Cerebellar cortex (tissue), 1 donor: Measurements from ENCODE around the gene TAC4.

Experiments
- DNase-seq: peaks from one replicate; pipeline ENCODE4 v3.0.0-alpha.2; 2015; ENCODE audit warnings: low spot score

TAC4 gene

DNA sequence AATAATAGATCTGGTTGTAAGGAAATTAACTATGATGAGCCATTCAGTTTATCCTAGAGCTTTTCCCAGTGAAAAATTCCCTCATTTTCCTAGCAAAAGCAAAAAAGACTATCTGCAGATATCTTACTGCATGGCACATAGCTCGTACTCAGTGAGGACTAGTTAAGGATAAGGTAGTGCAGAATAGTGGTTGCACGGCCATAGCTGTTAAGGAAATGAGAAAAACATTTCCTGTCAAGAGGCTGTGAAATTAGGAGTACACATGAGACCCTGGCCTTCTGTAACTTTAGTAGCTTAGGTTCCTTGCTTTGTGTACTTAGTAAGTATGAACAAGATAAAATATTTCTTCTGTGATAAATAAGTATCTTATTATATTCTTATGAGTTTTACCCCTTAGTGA is 49.1 kb downstream of the TAC4 start:
- no peak for DNase-seq

GRCh38 chr17:49798182-49798581 is 49.7 kb downstream of the TAC4 start:
- DNase-seq: no peak

- no peak for DNase-seq
Observed at GRCh38 chr17:49795372-49795771, 52.5 kb downstream of the TAC4 start.

GRCh38 chr17:49793309-49793708 is 54.6 kb downstream of the TAC4 start:
- DNase-seq: no peak

- DNase-seq: no peak
Observed at GRCh38 chr17:49789243-49789578, 58.7 kb downstream of the TAC4 start.

DNA sequence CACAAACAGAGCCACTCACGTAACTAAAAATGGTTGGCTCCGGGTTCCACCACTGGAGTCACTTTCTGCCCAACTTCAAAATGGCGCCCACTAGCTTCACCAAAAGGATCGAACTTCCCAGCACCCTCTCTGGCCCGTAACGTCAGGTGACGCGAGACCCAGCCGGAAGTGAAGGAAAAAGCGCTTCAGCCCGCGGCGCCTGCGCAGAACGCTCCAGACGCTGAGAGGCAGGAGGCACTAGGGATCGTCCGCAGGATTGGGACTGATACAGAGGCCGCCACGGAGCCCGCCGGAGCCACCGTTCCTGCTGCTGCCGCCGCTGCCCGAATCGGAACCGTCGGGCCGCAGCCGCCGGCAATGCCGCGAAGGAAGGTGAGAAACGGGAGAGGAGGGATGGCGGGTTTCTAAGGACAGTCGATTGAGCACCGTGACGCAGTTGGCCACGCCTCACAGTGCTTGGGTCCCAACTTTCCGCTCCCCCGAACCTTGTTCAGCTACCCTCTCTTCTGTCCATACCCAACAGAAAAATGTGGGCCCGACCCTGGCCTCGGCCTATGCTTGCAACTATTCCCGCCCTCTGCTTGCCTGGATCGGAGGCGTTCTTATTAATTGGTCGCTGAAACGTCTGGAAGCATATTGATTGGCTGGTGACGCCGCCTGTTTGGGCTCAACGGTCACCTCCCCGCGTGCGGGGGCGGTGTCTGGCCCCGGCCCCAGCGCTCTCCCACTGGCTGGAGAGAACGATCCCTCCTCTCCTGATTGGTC is 59.2 kb downstream of the TAC4 start, which contains the start of gene KAT7:
Gene KAT7, plus strand, starts transcription at position 204 of the 765 bp plus-strand sequence. Its CDS starts 154 bp downstream, at position 358.
- peak; percentile 100 for DNase-seq
